A204.1 (cell line): ENCODE measurements around the gene YAP1.
"Not testable (repeated sequence)": the region's sequence is repeated elsewhere in the genome, so short reads cannot be mapped to it uniquely, and the experiment has no call there.

Experiments
- FAIRE-seq: peaks from 2 replicates; lab custom pipeline; 2012; peaks lifted over from hg19 to GRCh38; lab: Jason Lieb, UNC

The YAP1 gene

DNA sequence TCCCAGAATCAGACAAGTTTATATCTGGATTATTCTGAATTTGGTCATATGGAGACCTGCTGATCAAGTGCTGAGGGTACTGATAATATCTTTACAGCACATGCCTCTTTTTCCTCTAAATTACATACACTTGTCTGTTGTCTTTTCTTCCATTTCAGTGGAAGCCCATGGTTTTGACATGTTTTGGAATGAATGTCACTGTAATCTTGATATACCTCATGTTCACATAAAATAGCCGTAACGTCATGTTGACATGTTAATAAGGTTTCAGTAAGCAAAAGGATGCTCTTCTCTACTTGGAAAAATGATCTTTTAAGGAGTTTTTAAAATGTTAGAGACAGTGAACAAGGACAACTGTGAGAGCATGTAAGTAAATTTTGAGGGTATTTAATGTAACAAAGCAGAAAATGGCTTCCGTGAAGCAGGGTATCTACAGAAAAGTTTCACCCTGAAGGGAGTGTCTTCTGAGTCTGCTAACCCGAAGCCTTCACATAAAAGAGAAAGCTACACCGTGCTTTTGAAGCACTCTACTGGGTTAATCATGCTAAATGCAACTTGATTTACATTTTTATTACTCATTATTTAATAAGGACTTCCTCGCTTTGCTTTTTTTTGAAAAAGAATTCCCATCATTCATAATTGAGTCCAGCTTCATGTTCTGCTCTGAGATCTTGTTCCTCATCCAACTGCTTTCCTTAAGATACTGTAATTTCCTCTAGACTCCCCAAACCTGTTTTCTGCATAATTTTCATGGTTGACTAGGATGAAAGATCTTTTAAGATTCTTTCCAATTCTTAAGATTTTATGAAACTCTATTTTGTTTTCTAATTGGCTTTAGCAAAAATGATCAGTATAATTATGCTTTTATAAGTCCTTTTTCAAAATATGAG is 56.2 kb downstream of the YAP1 start:
- no peak for FAIRE-seq

DNA sequence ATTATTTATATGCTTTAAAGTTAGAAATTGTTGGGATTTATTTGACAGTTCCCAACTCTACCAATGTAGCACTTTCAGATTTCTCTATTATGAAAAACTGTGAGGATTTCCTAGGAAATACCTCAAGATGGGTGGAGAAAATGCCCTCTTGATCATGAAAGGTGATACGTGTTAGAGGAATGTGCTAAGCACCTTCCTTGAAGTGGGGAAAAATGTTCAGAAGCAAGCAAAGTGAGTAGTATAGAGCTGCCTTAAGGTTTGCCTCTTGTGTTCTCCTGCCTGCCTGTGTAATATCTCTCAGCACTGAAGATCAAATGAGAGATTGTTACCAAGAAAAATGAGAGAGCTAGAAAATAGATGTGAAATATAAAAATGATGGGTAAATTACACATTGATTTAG is 58.2 kb downstream of the YAP1 start:
- no peak for FAIRE-seq

DNA sequence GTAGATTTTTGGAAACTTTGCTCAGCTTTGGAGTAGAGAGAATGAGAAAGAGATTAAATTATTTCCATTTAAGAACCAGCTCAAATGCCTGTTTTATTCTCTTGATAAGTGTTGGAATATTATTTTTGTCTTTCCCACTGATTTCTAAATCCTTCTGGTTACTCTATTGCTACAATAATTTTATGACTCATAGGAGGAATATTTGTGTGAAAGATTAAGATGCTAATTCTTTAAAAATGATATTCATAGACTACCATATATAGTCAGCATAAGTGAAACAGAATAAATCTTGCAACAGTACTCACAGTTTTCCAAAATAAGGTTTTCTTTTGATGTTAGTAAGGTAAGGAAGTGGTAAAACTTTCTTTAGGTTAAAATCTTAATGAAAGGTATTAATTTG is 60.9 kb downstream of the YAP1 start:
- FAIRE-seq = no peak

DNA sequence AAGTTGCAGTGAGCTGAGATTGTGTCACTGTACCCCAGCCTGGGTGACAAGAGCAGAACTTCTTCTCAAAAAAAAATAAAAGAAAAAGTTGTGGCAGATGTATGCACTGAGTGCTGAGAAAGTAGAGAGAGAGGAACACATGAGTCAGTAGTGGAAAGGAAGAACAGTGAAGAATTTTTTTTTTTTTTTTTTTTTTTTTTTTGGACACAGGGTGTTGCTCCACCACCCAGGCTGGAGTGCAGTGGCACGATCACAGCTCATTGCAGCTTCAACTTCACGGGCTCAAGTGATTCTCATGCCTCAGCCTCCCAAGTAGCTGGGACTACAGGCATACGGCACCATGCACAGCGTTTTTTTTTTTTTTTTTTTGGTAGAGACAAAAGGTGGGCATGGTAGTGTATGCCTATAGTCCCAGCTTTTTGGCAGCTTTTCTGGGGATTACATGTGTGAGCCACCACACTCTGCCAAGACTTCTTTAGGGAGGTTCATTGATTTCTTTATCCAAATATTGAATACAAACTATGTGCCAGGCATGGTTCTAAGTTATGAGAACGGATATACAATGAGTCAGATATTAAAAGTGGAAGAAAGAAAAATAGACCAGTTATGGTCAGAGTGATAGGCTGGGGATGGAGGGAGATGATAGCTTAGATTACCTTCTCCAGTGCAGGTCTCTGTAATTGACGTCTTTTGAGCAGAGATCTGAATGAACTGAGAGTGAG is 62.0 kb downstream of the YAP1 start:
- FAIRE-seq = no peak

DNA sequence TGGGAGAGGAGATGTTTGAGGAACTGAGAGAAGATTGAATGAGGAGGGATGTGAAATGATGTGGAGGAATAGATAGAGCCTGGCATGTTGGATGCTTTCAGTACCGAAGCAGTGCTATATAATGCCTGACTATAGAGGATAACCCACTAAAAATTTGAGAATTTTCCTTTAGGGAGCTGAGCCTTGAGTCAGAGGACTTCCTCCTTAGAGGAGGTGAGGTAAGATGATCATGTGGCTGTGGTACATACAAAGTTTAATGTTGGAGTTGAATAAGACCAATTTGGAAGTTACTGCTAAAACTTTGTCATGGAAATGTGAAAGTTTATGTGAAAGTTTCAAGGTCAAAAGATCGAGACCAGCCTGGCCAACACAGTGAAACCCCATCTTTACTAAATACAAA is 66.9 kb downstream of the YAP1 start:
- no peak for FAIRE-seq

DNA sequence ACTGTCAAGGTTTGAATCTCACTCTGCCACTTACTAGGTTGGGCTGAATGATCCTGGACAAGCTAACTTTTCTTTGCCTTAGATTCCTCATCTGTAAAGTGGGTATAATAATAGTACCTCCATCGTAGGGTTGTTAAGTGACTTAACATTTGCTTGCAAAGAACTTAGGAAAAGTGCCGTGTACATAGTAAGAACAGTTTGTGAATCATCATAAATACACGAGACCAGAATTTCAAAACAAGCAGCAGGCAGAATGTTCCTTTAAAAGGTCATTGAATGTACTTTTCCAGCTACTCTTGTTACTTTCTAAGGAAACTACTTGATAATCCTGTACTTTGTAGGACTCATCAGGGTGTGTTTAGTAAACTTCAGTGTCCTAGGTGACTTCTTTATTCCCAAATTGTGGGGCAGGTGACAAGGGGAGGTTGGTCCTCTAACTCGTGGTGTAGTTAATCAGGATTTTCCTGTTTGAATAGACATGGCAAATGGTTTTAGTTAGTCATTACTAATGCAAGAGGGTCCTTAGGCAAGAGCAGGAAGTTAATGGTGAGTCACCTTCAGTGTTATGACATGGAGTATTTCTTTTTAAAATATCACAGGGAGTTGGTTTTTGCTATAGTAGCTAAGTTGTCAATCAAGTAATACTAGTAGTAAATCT is 67.9 kb downstream of the YAP1 start:
- no peak for FAIRE-seq

DNA sequence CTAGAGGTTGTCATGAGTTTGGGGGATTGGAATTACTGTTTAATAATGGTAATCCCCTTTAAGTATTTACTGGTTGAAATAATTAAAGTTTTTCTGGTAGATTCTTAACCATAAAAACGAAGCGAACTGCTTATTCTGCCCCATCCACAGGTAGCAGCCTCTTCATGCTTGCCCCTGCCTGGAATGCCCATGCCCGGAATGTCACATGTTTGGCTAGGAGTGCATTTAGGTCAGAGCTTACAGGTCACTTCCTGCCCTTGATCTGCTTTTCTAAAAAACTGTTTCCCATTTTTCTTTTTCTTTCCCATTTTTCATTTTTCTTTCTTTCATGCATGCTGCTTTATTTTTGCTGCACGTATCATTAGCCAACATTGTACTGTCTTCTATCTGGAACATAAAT is 69.1 kb downstream of the YAP1 start:
- FAIRE-seq = no peak

DNA sequence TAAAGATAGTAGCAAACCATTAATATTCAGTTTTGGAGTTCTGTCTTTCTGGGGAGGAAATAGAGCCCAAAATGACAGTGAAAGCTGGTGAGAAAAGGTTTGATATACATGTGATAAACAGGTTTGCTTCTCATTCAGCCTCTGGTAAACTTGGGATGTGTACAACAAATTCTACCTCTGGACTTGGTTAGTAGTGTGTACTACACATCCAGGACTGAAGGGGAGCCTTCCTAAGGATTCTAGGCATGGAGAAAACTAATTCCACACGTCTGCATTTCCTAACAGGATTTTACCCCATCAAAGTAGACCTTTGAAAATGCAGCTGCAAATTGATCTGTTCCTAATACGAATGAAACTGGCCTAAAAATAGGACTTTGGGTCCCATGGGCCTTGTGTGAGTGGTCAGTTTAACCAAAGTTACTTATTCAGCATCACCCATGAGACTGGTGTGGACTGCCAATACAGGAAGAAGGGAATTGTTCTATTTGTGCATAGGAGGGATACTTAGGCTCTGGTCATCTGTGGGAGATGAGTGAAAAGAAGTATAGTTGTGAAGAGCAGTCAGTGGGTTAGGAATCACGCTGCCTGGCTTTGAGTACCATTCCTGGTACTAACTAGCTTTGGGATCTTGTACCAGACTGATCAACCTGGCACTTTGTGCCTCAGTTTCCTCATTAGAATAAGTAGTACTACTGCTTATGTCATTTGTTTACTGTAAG is 74.2 kb downstream of the YAP1 start:
- no peak for FAIRE-seq

DNA sequence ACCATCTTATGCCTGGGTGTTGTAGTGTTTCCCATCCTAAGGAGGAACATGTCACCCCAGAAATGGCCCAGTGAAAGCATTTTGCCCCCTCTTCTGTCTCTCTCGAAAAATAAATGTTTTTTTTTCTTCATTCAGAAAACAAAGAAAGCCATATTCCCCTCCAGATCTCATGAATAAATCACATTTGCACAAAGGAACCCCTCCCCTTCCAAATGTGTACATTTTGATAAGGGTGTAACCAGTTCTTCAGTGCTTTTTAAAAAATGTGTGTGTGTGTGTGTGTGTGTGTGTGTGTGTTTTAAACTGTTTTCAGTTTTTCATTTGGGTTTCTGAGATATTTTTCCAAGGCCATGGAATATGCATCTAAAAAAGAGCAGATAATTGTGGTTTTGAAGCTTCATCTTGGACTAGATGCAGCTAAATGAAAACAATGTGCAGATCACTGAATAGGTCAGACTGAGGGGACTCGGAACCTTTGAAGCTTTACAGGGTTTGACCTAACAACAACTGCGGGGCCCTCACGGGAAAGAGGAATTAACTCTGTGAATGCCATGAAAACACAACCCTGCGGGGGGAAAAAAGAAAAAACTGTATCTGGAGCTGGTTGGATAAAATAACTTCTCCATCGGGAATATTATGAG is 76.4 kb downstream of the YAP1 start:
- FAIRE-seq = no peak

DNA sequence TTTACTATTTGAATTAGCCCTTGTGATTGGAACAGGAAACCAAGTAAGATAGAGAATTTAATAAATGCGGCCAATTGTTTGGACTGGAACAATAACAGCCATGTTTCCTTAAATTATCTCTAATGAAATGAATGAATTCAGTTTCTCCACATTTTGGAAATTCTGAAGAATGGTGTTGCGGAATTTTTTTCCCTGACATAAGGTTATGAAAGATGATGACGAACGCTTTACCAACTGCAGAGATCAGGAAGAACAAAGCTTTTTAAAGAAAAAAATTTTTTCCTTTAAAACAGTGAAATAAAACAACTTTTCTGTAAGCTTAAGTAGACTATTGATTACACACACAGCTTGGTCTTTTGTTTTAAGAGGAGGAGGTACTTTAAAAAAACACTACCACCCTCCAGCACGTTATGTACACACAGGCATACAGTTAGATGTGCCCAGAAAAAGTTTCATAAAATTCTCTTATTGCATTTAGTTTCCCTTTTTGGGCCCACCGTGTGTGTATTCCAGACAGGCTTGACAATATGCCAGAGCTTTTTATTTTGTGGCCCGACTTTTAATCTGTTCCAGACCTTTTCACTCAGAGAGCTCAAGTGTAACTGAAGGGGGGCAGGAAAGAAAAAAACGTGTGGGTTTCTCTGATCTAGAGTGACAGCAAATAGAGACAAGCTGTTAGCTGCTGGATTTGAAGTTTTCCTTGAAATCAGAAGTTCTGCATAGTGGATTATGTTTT is 77.3 kb downstream of the YAP1 start:
- FAIRE-seq = no peak

DNA sequence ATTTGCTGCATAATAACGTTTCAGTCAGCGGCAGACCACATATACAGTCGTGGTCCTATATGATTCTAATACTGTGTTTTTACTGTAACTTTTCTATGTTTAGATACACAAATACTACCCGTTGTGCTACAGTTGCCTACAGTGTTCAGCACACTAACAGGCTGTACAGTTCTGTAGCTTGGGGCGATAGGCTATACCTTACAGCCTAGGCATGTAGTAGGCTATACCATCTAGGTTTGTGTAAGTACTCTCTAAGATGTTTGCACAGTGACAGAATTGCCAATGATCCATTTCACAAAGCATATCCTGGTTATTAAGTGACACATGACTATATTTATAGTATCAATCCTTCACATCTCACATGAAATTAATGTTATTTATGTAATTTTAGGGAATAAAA is 78.2 kb downstream of the YAP1 start:
- FAIRE-seq = no peak

DNA sequence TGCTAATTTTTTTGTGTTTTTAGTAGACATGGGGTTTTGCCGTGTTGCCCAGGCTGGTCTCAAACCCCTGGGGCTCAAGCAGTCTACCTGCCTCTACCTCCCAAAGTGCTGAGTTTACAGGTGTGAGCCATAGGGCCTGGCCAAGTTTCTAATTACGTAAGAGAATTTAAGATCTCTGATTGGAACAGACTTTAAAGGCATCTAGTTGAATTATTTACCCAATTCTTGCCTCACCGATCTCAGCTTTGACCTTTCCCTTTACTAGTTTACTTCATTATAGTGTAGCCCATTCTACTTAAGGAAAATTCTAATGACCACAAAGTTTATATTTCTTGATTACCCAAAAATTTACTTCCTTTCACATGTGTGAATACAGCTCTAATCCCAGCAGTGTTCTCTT is 81.6 kb downstream of the YAP1 start:
- FAIRE-seq = no peak

DNA sequence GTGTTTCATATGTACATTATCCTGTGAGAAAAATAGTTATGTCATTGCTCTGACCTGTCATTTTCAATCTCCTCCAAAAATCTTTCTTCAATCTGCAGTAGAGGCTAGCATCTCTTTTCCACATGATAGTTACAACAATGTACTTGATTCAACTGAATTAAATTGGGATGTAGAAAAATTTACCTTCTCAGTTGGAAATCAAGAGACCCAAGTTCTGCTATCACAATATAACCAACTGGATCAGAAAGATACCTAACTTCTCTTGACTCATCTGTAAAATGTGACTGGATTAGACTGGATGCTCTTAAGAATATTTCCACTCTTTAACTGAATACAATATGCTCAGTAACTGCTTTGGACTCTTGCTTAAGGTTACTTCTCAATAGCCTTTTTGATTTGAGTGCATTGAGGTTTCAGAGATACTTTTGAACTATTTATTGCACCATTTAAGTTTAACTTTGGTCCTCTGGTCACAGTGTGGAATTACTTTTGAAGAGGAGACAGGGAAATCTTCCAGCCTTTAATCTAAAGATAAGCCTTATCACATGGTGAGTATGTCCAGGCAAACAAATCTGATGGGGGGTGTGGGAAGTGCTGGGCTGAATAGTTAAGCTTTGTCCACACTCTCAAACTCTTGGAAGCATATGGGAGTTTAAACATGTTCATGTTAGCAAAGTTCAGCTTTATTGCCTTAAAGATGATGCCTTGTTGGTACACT is 82.3 kb downstream of the YAP1 start:
- no peak for FAIRE-seq

DNA sequence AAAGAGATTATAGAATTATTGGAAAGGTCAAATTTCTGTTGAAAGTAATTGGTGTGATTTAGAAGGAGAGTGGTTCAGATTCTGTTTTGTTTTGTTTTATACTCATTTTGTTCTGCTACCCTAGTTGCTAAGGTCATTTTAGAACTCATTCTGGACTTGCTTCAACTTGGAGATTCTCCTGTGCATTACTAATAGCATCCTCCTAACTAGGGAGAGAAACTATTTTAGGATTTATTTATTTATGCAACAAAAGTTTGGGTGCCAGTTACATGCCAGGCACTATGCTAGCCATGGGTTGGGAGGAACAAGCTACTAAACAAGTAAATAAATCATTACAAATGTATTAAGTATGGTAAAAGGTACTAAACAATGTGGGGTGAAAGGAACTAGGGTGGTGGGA is 84.0 kb downstream of the YAP1 start:
- no peak for FAIRE-seq

DNA sequence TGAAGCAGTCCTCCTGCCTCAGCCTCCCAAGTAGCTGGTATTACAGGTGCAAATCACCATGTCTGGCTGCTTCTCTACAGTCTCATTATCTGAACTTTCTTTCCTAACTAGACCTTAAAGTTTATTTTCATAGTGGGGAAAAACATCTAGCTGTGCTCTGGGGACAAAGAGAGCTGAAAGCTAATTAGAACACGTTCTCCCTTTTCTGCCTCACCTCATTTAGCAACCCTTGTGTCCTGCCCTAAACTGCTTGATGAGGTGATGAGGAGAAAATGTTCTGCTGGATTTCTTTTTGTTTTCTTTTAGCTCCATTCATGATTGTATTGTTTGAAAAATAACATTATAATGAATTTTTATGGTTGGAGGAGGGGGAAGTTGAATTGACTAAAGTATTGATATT is 84.7 kb downstream of the YAP1 start:
- FAIRE-seq = no peak

DNA sequence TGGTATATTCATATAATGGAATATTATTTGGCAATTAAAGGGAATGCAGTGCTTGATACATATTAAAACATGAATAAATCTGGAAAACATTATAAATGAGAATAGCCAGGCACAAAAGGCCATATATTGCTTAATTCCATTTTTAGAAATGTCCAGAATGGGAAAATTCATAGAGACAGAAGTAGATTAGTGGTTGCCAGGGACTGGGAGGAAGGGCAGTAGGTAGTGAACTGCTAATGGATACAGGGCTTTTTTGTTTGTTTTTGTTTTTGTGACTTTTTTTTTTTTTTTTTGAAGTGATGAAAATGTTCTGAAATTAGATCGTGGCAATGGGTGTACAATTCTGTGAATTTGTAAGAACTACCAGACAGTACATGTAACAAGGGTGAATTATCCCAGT is 86.1 kb downstream of the YAP1 start:
- no peak for FAIRE-seq

DNA sequence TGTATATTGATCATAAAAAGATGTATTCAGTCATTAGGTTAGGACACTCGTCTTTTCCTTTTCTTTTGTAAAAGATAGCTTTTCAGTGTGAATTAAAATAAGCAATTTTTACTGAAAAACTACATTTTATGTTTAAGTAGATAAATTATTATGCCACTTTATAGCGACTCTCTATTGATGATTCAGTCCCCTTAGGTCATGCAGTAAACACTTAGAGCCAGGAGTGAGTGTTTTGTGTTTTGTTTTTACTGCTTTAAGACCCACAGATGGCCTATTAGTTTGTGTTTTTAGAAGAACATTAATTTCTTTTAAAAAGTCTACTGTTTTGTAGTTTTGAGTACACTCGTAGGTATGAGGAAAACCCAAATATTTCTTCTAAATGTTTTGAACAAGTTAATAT is 86.6 kb downstream of the YAP1 start:
- no peak for FAIRE-seq

DNA sequence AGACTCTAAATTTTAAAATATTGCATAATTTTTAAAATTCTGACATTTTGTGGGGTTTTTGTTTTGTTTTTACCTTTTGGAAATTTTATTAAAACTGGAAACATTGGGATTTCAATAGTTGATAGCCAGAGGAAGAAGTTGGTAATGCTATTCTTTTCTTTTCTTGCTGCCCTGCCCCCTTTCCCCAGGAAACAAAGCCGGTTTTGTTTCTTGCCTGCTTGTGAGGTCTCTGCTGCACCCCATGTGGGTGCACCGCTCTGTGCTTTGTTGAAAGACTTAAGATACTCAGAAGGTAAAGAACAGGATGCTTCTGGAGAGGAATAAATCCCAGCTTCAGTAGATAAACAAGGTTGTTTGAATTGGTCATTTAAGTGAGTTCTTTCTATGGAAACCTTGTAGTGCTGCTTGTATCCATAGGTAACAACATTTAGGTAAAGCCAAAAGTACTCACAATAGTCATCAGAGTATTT is 87.5 kb downstream of the YAP1 start:
- no peak for FAIRE-seq

DNA sequence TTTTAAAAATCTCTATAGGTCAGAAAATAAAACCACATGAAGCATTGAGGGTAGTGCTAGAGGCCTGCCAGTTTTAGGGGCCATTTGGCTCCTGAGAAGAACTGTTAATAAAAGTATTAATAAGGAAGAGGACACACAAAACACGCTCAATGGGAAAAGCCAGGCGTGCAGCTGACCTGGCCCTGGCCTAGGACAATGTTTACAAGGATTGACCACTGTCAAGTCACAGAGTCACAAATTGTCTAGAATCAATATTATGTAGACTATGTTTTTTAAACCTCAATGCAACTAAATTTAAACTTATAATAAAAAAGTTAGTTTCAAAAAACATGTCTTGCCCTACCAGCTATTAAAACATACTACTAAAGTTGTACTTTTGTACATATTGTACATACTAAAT is 89.4 kb downstream of the YAP1 start:
- peak; percentile 79 for FAIRE-seq

DNA sequence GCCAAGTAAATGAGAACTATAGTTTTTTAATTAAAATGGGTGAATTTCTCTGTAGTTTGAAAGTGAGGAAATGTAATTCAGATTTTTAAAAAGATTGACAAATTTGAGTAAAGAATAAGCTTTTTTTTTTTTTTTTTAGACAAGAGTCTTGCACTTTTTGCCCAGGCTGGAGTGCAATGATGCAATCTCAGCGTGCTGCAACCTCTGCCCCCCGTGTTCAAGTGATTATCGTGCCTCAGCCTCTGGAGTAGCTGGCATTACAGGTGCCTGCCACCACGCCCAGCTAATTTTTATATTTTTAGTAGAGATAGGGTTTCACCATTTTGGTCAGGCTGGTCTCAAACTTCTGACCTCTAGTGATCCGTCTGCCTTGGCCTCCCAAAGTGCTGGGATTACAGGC is 90.1 kb downstream of the YAP1 start:
- FAIRE-seq = not testable (repeated sequence)

DNA sequence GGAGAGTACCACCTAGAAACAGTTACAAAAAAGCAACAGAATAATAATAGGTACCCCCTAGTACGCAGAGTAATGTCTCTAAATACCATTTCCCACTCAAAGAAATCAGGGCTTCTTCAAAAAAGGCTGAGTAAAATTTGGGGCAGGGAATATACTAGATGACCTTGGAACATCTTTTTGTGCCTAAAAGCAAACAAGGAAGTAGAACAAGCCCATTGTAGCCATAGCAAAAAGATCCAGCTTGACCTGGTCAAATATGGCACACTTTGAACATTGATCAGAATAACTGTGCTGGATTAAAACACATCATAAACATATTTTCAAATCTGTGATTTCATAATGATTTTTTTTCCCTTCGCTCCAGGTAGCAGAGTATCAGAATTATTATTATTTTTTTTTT is 91.5 kb downstream of the YAP1 start:
- no peak for FAIRE-seq
